Left ventricle myocardium inferior (tissue), 1 donor: ENCODE results near the gene PERM1. TPM values are rescaled to one million over a fixed set of nuclear protein-coding genes. Genes with fewer than 3 reads are reported as not detected.

ENCODE experiments used
- DNase-seq: peaks from one replicate; pipeline ENCODE4 v3.0.0-alpha.2; 2020
- H3K27ac ChIP-seq: fragments of 200-600 bp; replicated peaks from 2 replicates; pipeline ENCODE4 v1.8.0; 2021
- H3K27me3 ChIP-seq: fragments of 200-600 bp; 2 replicates; pipeline ENCODE4 v1.8.0; 2021; ENCODE audit warnings: low read depth
- H3K36me3 ChIP-seq: fragments of 200-600 bp; 2 replicates; pipeline ENCODE4 v1.8.0; 2021
- H3K4me1 ChIP-seq: fragments of 200-600 bp; 2 replicates; pipeline ENCODE4 v1.8.0; 2021
- H3K4me3 ChIP-seq: fragments of 200-600 bp; 2 replicates; pipeline ENCODE4 v1.8.0; 2021; ENCODE audit warnings: mild to moderate bottlenecking, moderate library complexity
- H3K9me3 ChIP-seq: fragments of 200-600 bp; replicated peaks from 2 replicates; pipeline ENCODE4 v1.8.0; 2021
- CTCF ChIP-seq: fragments of 200-600 bp; IDR thresholded peaks from 2 replicates; pipeline ENCODE4 v1.8.0; 2021; ENCODE audit warnings: antibody characterized with exemption, mild to moderate bottlenecking, borderline replicate concordance
- intact Hi-C: fragments of 100-400 bp; cut with micrococcal nuclease; formaldehyde crosslinking; loops from one replicate; pipeline ENCODE4 v1.11.0; 2022
- total RNA-seq: library from RNA; stranded (reverse); fragmentation: NEBNext Ultra II Directional; extraction: Animal tissue kit (Norgen Biotek cat#: 25700); gene quantifications from one replicate; pipeline ENCODE4 v1.2.1, GENCODE V29; 2021
- donor health status: DM: no; HTN: yes; CAD: no; lungs with severe emphysema.

PERM1 gene
- total RNA-seq, 1 donor from 2014 or later = 160 TPM

GRCh38 chr1:941588-942383 lies 40.1 kb downstream of the PERM1 start:
- Histone ChIP-seq H3K36me3 (peaks cover 25% of the 10 kb centered on the region), H3K9me3 (no peaks in the 10 kb centered on the region), H3K4me3 (peak overlapping the region; percentile 65), H3K4me1 (peaks cover 60% of the 10 kb centered on the region), H3K27ac (peak overlapping the region; percentile 23), H3K27me3 (peaks cover 73% of the 10 kb centered on the region)
- TF ChIP-seq CTCF = no peak
- DNase-seq = peak; percentile 73
- intact Hi-C loops = no loop called here

GRCh38 chr1:941015-941587 lies 40.8 kb downstream of the PERM1 start:
- Histone ChIP-seq H3K27ac (peak overlapping the region; percentile 62), H3K4me1 (peaks cover 62% of the 10 kb centered on the region), H3K9me3 (no peaks in the 10 kb centered on the region), H3K27me3 (peaks cover 79% of the 10 kb centered on the region), H3K4me3 (peak overlapping the region; percentile 65), H3K36me3 (peaks cover 18% of the 10 kb centered on the region)
- TF ChIP-seq CTCF = no peak
- no peak for DNase-seq
- intact Hi-C loops = no loop called here

GRCh38 chr1:940107-941014 lies 41.5 kb downstream of the PERM1 start:
- H3K36me3 ChIP-seq = peaks cover 11% of the 10 kb centered on the region
- intact Hi-C loops = no loop called here
- peak; percentile 32 for TF ChIP-seq CTCF
- H3K4me1 ChIP-seq = peaks cover 69% of the 10 kb centered on the region
- H3K9me3 ChIP-seq = no peaks in the 10 kb centered on the region
- peak overlapping the region; percentile 62 for H3K27ac ChIP-seq
- H3K27me3 ChIP-seq = peaks cover 87% of the 10 kb centered on the region
- peak overlapping the region; percentile 65 for H3K4me3 ChIP-seq
- peak; percentile 65 for DNase-seq

GRCh38 chr1:939511-940106 lies 42.3 kb downstream of the PERM1 start:
- H3K36me3 ChIP-seq = peaks cover 3% of the 10 kb centered on the region
- H3K27me3 ChIP-seq = peaks cover 93% of the 10 kb centered on the region
- no peak for TF ChIP-seq CTCF
- no peak for DNase-seq
- peaks cover 68% of the 10 kb centered on the region for H3K4me1 ChIP-seq
- intact Hi-C loops = no loop called here
- no peaks in the 10 kb centered on the region for H3K9me3 ChIP-seq
- H3K27ac ChIP-seq = no peak overlapping the region
- peak overlapping the region; percentile 65 for H3K4me3 ChIP-seq
